GM18858 (cell line): ENCODE measurements around the gene CELF5.
"Not testable (repeated sequence)": the region's sequence is repeated elsewhere in the genome, so short reads cannot be mapped to it uniquely, and the experiment has no call there.

Experiments used
- ATAC-seq: cut with Tn5 transposase; IDR thresholded peaks from one replicate; pipeline ENCODE4 v1.9.1; 2021; ENCODE audit not compliant: unreplicated experiment

Gene CELF5

GRCh38 chr19:3189702-3190469 is 34.6 kb upstream of the CELF5 start:
- no peak for ATAC-seq

- ATAC-seq: no peak
These were observed 34.0 kb upstream of the CELF5 start for GRCh38 chr19:3190470-3190770.

- no peak for ATAC-seq
These were observed 33.3 kb upstream of the CELF5 start for GRCh38 chr19:3190921-3191805.

- ATAC-seq: not testable (repeated sequence)
These were observed 32.7 kb upstream of the CELF5 start for GRCh38 chr19:3191806-3192104.

- ATAC-seq: no peak
These were observed 32.2 kb upstream of the CELF5 start for GRCh38 chr19:3192228-3192635.

GRCh38 chr19:3192684-3193083 is 31.8 kb upstream of the CELF5 start:
- ATAC-seq: no peak

- ATAC-seq: no peak
These were observed 31.0 kb upstream of the CELF5 start for GRCh38 chr19:3193256-3194105.

- ATAC-seq: no peak
These were observed 30.1 kb upstream of the CELF5 start for GRCh38 chr19:3194106-3195087.

GRCh38 chr19:3196064-3196932 is 28.2 kb upstream of the CELF5 start:
- no peak for ATAC-seq

- no peak for ATAC-seq
These were observed 27.6 kb upstream of the CELF5 start for GRCh38 chr19:3196933-3197205.

GRCh38 chr19:3198901-3199700 is 25.4 kb upstream of the CELF5 start:
- ATAC-seq: no peak

- ATAC-seq: no peak
These were observed 23.3 kb upstream of the CELF5 start for GRCh38 chr19:3201072-3201700.

GRCh38 chr19:3201911-3202310 is 22.6 kb upstream of the CELF5 start:
- ATAC-seq: no peak

GRCh38 chr19:3202346-3202745 is 22.1 kb upstream of the CELF5 start:
- no peak for ATAC-seq

- ATAC-seq: not testable (repeated sequence)
These were observed 21.6 kb upstream of the CELF5 start for GRCh38 chr19:3202895-3203294.

- no peak for ATAC-seq
These were observed 20.4 kb upstream of the CELF5 start for GRCh38 chr19:3203805-3204645.

- no peak for ATAC-seq
These were observed 19.7 kb upstream of the CELF5 start for GRCh38 chr19:3204646-3205275.
